Panc1 (cell line): ENCODE data around the gene CC2D1A. TPM values are rescaled to one million over a fixed set of nuclear protein-coding genes. Genes with fewer than 3 reads are reported as not detected.

Source experiments
- ATAC-seq: fragments of 200-7000 bp; cut with Tn5 transposase; 2 replicates; pipeline ENCODE4 v1.9.1; 2020; ENCODE audit warnings: mild to moderate bottlenecking, moderate library complexity
- BruUV-seq: library from RNA; stranded (reverse); fragments of 400-500 nt; replicated peaks from 2 replicates; lab custom pipeline; 2021; lab: Mats Ljungman, UMichigan
- CTCF ChIA-PET: fragments of 300-600 bp; sonication (Branson Sonifier 250); formaldehyde crosslinking; loops from one replicate; lab custom pipeline; 2022; ENCODE audit warnings: antibody characterized with exemption; lab: Charles Lee
- POLR2A ChIA-PET: fragments of 300-600 bp; sonication (Branson Sonifier 250); formaldehyde crosslinking; loops from one replicate; lab custom pipeline; 2022; ENCODE audit warnings: antibody characterized with exemption; lab: Charles Lee
- DNase-seq: peaks from one replicate; pipeline ENCODE4 v3.0.0-alpha.2; 2010; ENCODE audit warnings: low read depth, low spot score
- H3K27ac ChIP-seq: 2 replicates; pipeline ENCODE4 v1.5.1; 2011; ENCODE audit warnings: mild to moderate bottlenecking, low read length, inconsistent platforms
- H3K27me3 ChIP-seq: fragments of 200-500 bp; sonication (Bioruptor generic); 2 replicates; pipeline ENCODE4 v1.6.0; 2014; ENCODE audit warnings: low read length, inconsistent platforms; ENCODE audit not compliant: control insufficient read depth, insufficient read depth
- H3K36me3 ChIP-seq: fragments of 200-500 bp; sonication (Bioruptor generic); 2 replicates; pipeline ENCODE4 v1.5.1; 2014; ENCODE audit warnings: inconsistent platforms, mild to moderate bottlenecking, low read length, moderate library complexity; ENCODE audit not compliant: control insufficient read depth, insufficient read depth
- H3K4me1 ChIP-seq: 2 replicates; pipeline ENCODE4 v1.5.1; 2011; ENCODE audit warnings: inconsistent platforms, mild to moderate bottlenecking, low read length, moderate library complexity; ENCODE audit not compliant: control insufficient read depth, insufficient read depth
- H3K4me3 ChIP-seq, 2 experiments: 2 replicates each; pipeline ENCODE4 v1.5.1; 2011 to 2012; ENCODE audit warnings: low read depth in 2 of 2, low read length in 2 of 2, mild to moderate bottlenecking in 2 of 2, inconsistent platforms in 1 of 2, moderate library complexity in 1 of 2
- H3K9me3 ChIP-seq: fragments of 200-500 bp; sonication (Bioruptor generic); 2 replicates; pipeline ENCODE4 v1.5.1; 2014; ENCODE audit warnings: low read depth, mild to moderate bottlenecking, inconsistent platforms, low read length, moderate library complexity; ENCODE audit not compliant: control insufficient read depth, insufficient read depth
- CTCF ChIP-seq: fragments of 450-650 bp; IDR thresholded peaks from 2 replicates; pipeline ENCODE4 v1.5.1; 2017; ENCODE audit warnings: mild to moderate bottlenecking
- POLR2AphosphoS5 ChIP-seq: IDR thresholded peaks from 2 replicates; pipeline ENCODE4 v1.6.1; 2012; ENCODE audit warnings: mild to moderate bottlenecking, low read depth, low read length, moderate library complexity
- SIN3A ChIP-seq: IDR thresholded peaks from 2 replicates; pipeline ENCODE4 v1.6.1; 2012; ENCODE audit warnings: low read depth, mild to moderate bottlenecking, low read length, moderate library complexity, borderline replicate concordance; ENCODE audit not compliant: insufficient read depth
- TCF7L2 ChIP-seq: IDR thresholded peaks from 2 replicates; pipeline ENCODE4 v1.6.1; 2011; ENCODE audit warnings: mild to moderate bottlenecking, low read depth, low read length, inconsistent platforms
- in situ Hi-C: cut with HindIII; loops from 2 replicates; pipeline ENCODE4 v1.10.0; 2016; ENCODE audit warnings: low sequenced_read_pairs, low pct_unique_long_range_greater_than_20kb
- intact Hi-C: fragments of 100-400 bp; cut with micrococcal nuclease; formaldehyde crosslinking; loops from one replicate; pipeline ENCODE4 v1.10.0; 2022; ENCODE audit not compliant: unreplicated experiment
- total RNA-seq: library from RNA; stranded (reverse); gene quantifications from one replicate; pipeline ENCODE4 v1.2.1, GENCODE V29; 2021; ENCODE audit not compliant: unreplicated experiment
- TF ChIP-seq, protein P1 (sequence below), 2 experiments: IDR thresholded peaks; 2 replicates each; pipeline ENCODE4 v1.6.1; 2011 to 2012; ENCODE audit warnings: low read depth in 2 of 2, control low read depth in 1 of 2, low read length in 1 of 2, mild to moderate bottlenecking in 1 of 2, moderate library complexity in 1 of 2; ENCODE audit not compliant: insufficient read depth in 1 of 2

Gene CC2D1A
- total RNA-seq, 1 experiment from 2014 or later: 28.0 TPM

- ChIA-PET CTCF (no interaction called here), POLR2A (no interaction called here)
- intact Hi-C loops (no loop called here), in situ Hi-C loops (no loop called here)
- no peaks in the 10 kb centered on the region for H3K27me3 ChIP-seq
- H3K9me3 ChIP-seq: no peaks in the 10 kb centered on the region
- H3K4me1 ChIP-seq: no peaks in the 10 kb centered on the region
- ATAC-seq (no peak), DNase-seq (no peak)
- H3K27ac ChIP-seq: no peak overlapping the region
- TF ChIP-seq, protein P1, sequence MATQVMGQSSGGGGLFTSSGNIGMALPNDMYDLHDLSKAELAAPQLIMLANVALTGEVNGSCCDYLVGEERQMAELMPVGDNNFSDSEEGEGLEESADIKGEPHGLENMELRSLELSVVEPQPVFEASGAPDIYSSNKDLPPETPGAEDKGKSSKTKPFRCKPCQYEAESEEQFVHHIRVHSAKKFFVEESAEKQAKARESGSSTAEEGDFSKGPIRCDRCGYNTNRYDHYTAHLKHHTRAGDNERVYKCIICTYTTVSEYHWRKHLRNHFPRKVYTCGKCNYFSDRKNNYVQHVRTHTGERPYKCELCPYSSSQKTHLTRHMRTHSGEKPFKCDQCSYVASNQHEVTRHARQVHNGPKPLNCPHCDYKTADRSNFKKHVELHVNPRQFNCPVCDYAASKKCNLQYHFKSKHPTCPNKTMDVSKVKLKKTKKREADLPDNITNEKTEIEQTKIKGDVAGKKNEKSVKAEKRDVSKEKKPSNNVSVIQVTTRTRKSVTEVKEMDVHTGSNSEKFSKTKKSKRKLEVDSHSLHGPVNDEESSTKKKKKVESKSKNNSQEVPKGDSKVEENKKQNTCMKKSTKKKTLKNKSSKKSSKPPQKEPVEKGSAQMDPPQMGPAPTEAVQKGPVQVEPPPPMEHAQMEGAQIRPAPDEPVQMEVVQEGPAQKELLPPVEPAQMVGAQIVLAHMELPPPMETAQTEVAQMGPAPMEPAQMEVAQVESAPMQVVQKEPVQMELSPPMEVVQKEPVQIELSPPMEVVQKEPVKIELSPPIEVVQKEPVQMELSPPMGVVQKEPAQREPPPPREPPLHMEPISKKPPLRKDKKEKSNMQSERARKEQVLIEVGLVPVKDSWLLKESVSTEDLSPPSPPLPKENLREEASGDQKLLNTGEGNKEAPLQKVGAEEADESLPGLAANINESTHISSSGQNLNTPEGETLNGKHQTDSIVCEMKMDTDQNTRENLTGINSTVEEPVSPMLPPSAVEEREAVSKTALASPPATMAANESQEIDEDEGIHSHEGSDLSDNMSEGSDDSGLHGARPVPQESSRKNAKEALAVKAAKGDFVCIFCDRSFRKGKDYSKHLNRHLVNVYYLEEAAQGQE (IDR thresholded peaks at IDR 0.05; ENCODE audit: insufficient read depth in 1 of 2, low read depth in 2 of 2, low read length in 1 of 2): no peak
- TF ChIP-seq POLR2AphosphoS5 (no peak), CTCF (no peak), TCF7L2 (no peak), SIN3A (no peak)
- no peak overlapping the region for H3K4me3 ChIP-seq
- TSS peak; percentile 64 for BruUV-seq
- H3K36me3 ChIP-seq: no peaks in the 10 kb centered on the region
Measured at GRCh38 chr19:13964776-13965175, 58.8 kb downstream of the CC2D1A start.

DNA sequence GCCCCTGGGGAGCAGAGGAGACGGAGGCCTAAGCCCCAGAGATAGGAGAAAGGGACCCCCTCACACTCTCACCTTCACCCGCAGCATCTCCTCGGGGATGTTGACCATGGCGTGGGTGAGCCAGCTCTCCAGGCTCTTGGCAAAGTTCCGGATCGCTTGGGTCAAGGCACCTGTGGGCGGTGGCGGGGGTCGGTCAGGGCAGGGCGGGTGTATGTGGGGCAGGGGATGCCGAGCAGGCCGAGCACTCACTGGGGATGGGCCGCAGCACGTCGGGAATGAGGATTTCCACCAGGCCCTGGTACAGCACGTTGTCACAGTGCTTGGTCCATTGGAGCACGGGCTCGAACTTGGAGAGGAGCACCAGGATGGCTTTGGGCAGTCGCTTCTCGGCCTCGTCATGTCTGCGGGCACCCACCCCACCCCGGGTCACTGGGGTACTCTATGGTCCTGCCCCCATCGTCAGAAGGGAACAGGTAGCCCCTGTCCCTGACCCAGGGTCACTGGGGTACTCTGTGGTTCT, 59.4 kb downstream of the CC2D1A start:
- Histone ChIP-seq H3K9me3 (no peaks in the 10 kb centered on the region), H3K4me3 (no peak overlapping the region), H3K27me3 (no peaks in the 10 kb centered on the region), H3K36me3 (no peaks in the 10 kb centered on the region), H3K27ac (no peak overlapping the region), H3K4me1 (no peaks in the 10 kb centered on the region)
- CTCF ChIA-PET: no interaction called here
- in situ Hi-C loops (no loop called here), intact Hi-C loops (no loop called here)
- ATAC-seq (no peak), DNase-seq (no peak)
- TF ChIP-seq, protein P1 (IDR thresholded peaks at IDR 0.05; ENCODE audit: insufficient read depth in 1 of 2, low read depth in 2 of 2, low read length in 1 of 2): no peak
- TF ChIP-seq TCF7L2 (no peak), CTCF (no peak), SIN3A (no peak), POLR2AphosphoS5 (no peak)
- POLR2A ChIA-PET: no interaction called here
- BruUV-seq: no TSS peak
